Measurements from ENCODE around the gene SEC14L3.

The SEC14L3 gene

DNA sequence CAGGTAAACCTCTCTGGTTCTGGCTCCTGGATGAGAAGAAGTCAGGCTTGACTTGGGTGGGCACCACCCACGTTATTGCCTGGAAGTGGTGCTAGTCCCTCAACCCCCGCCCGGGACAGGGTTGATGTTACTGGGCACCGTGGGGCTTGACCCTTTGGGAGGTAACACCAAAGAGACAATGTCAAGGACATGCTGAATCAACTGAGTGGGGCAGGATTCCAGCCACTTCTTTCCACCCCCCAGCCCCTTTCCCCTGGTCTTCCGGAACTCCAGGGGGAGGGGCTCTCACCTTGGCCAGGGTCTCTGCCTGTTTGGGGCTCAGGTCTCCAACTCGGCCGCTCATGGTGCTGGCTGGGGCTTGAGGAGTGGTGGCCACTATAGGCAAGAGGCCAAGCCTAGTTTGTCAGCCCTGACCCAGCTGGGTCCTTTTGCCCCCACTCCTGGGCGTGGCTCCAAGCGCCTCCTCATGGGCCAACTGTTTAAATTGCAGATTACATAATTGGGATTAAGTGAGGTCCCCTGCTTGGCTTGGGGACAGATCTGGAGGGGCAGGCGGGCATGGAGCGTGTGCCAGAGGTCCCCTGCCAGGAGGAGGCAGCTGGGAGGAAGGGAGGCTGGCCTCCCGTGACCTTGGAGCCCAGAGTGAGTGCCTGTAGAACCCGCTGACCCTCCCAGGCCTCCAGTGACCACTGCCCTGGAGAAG lies at the start of gene SEC14L3:
Gene SEC14L3 (minus strand): TSS at position 402 of the 703 bp plus-strand sequence. CDS start 59 bp downstream, at position 343.
- DNase-seq: no peak

DNA sequence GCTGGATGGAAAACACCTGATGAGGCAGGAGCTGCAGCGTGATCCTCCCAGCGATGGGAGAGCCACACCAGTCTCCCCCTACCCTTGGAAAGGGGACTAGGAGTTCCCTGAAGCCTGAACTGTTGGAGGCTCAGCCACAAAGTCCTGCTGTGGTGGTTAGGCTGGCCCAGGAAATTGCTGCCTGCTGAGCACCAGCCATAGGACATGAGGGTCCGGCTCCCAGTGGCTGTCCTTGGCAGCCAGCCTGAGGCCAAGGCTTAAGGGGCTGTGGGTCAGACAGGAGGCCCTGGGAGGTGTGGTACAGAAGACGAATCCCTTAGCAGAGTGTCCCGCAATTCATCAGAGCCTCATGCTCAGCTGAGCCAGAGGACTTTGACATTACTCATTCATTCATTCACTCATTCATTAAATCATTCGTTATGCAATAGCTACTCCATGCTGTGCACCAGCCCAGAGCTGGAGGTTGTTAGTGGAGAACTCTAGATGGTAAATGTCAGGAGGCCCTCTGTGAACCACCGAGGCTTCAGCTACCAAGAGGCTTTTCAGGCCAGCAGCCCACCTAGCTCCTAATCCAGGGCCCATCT lies 48.1 kb upstream of the SEC14L3 start:
- no peak for DNase-seq

DNA sequence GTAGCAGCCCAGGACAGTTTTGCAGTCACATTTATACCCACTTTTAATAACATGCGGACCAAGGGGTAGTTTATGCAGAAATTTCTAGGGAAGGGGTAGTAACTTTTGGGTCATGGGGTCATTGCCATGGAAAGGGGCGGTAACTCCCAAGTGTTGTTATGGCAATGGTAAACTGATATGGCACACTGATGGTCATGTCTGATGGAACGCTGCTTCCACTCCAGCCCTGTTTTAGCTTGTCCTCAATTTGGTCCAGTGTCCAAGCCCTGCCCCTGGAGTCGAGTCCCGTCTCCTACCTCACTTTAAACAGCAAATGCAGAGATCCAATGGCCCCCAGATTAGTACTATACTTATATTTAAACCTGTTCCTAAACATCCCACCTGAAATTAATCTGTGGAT lies 44.9 kb upstream of the SEC14L3 start:
- no peak for DNase-seq

DNA sequence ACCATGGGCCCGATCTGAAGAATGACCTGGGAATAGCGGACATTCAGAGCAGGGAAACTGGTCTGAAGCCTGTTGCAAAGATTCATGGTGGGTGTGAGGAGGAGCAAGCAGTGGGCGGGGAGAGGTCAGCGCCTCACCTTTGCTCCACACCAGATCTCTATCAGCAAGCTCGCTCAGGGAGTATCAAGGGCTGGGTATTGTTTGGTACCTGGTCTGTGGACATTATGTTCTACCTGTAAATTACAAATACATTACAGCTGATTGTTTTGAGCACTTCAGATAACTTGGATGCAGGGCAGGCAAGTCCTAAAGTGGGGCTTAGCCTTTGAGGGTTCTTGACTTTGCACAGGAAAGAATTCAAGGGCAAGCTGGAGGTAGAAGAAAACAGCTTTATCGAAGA lies 44.5 kb upstream of the SEC14L3 start:
- no peak for DNase-seq

DNA sequence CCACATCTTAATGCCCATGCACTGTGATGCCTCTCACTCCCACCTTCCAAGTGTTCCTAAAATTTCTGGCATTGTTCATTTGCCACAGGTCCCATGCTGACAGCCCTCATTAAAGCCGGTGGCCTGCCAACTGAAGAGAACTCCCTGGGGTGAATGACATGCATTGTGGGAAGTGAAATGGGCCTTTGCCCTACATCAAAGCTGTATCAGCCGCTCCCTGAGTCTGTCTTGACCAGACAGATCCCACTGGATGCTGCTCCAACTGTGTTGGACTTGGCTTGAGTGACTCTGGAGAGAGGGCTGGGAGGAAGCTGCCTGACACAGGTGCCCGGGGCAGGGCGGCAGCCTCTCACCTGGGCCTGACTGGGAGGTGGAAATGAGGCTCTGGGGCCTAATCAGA lies 42.4 kb upstream of the SEC14L3 start:
- DNase-seq: no peak

DNA sequence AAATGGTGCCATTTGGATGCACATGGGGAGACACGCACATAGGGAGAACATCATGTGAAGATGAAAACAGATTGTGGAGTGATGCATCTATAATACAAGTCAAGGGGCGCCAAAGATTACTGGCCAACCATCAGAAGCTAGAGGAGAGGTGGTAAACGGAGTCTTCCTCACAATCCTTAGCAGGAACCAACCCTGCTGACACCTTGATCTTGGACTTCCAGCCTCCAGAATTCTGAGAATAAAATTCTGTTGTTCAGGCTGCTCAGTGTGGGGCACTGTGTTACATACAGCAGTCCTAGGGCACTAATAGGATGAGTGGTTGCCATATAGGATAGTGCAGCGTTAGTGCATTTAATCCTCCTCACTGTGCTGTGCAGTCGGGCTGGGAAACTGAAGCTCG lies 41.6 kb upstream of the SEC14L3 start:
- DNase-seq: no peak

DNA sequence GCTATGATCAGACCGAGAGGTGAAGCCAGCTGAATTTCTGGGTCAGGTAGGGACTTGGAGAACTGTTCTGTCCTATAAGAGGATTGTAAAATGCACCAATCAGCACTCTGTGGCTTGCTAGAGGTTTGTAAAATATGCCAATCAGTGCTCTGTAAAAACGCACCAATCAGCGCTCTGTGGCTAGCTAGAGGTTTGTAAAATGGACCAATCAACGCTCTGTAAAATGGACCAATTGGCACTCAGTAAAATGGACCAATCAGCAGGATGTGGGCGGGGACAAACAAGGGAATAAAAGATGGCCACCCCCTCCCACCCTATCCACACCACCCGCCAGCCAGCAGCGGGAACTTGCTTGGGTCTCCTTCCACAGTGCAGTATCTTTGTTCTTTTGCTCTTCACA lies 40.1 kb upstream of the SEC14L3 start:
- DNase-seq: no peak

DNA sequence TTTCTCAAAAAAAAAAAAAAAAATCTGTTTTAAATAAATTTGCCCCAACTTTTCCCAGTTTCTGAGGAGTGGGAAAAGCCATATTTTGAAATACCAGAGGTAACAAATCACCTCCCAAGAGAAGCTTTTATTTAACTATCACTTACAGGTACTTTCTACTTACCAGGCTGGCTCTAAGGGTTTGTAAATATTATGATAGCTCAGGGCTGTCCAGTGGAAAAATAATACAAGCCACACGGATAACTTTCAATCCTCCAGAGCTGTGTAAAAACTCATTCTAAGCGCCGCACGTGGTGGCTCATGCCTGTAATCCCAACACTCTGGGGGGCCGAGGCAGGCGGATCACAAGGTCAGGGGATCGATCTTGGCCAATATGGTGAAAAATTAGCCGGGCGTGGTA lies 39.3 kb upstream of the SEC14L3 start:
- DNase-seq: no peak

DNA sequence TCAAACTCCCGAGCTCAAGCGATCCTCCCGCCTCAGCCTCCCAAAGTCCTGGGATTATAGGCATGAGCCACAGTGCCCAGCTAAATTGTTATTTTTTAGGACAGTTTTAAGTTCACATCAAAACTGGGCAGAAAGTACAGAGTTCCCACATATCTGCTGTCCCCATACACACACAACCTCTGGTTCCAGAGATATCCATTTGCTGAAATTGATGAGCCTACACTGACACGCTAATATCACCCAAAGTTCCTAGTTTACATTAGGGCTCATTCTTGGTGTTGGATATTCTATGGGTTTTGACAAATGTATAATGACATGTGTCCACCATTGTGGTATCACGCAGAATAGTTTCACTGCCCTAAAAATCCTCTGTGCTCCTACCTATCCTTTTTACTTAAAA lies 36.4 kb upstream of the SEC14L3 start:
- no peak for DNase-seq

DNA sequence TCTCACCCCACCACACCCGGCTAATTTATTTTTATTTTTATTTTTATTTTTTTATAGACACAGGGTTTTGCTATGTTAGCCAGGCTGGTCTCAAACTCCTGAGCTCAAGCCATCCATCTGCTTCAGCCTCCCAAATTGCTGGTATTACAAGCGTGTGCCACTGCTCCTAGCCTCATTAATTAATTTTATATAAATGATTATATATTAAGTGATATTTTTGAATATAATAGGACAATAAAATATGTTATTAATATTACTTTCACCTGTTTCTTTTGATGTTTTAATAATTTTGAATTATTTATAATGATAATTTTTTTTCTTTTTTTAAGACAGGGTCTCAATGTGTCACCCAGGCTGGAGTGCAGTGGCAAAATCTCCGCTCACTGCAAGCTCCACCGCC lies 35.9 kb upstream of the SEC14L3 start:
- DNase-seq: no peak

DNA sequence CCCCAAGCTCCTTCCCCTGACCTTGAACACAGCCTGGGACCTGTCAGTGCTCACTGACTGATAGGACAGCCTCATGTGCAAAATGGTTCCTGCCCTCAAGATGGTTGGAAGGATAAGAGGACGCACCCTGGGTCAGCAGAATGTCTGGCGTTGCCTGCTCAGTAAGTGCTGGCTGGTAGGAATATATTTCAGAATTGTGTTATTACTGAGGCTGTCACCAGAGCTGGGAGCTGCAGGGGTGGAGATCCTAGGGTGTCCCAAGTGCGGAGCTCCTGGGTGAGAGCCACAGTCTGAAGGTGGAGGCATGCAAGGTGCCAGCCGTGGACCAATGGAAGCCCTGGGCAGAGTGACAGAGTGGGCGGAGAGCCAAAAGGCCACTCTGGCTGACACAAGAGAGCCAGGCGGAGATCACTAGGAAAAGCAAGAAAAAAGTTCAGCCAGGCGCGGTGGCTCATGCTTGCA lies 34.7 kb upstream of the SEC14L3 start:
- no peak for DNase-seq

DNA sequence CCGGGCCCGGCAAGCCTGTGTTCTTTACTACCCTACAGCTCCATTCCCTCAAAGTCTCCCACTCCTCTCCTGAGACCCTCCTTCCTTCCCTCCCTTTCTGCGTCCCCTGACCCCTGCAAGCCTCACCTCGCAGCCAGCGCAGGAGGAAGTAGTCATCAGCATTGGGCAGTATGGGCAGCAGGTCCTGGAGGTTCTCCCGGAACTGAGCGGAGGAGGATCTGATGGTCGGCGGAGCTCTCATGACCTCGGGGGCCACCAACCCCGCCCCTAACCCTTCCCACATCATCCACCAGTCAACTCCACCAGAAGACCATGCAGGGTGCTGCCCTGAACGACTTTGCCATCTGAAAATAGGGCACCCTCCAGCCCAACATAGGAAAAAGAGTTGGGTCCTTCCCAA lies 31.7 kb upstream of the SEC14L3 start:
- DNase-seq: no peak

DNA sequence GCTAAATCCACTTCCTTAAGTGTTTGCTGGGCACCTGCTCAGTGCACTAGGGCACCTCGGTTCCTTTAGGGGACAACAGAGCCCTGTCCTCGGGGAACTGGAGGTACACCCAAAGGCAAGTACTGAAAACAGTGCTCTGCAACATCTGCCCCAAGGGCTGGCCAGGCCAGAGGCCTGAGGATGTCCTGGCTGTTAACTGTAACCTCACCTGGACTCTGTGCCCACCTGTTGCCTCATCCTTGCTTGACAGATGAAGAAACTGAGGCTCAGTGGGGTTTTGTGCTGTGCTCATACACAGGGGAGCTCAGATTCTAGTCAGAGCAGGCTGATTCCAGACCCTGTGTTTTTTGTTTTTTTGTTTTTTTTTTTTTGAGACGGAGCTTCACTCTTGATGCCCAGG lies 31.1 kb upstream of the SEC14L3 start:
- DNase-seq: no peak

DNA sequence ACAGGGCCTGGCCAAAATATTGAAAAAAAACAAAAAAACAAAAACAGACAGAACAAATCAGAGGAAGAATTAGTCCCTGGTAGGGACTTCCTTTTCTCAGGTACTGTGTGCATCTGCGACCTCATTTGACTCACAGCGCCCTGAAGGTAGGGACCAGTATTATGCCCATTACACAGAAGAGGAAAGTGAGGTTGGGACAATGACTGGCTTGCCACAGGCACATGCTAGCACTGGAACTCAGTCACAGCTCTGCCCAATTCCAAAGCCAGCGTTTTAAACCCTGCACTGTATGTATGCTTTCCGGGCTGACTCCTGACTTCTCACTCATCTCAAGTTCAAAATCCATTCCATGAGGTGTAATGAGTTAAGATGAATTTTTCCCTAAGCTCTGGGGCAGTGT lies 30.3 kb upstream of the SEC14L3 start:
- DNase-seq: no peak

DNA sequence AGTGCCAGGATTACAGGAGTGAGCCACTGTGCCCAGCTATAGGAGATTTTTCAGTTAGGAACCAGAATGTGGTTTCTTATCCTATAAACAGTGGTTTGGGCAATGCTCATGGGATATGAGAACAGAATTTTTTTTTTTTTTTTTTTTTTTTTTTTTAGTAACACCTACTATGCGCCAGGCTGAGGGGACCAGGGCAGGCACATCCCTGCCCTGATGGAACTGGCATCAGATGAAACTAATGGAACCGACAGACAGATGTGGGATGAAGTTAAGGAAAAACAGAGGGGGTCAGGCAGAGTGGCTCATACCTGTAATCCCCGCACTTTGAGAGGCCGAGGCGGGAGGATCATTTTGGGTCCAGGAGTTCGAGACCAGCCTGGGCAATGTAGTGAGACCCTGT lies 28.8 kb upstream of the SEC14L3 start:
- DNase-seq: no peak

DNA sequence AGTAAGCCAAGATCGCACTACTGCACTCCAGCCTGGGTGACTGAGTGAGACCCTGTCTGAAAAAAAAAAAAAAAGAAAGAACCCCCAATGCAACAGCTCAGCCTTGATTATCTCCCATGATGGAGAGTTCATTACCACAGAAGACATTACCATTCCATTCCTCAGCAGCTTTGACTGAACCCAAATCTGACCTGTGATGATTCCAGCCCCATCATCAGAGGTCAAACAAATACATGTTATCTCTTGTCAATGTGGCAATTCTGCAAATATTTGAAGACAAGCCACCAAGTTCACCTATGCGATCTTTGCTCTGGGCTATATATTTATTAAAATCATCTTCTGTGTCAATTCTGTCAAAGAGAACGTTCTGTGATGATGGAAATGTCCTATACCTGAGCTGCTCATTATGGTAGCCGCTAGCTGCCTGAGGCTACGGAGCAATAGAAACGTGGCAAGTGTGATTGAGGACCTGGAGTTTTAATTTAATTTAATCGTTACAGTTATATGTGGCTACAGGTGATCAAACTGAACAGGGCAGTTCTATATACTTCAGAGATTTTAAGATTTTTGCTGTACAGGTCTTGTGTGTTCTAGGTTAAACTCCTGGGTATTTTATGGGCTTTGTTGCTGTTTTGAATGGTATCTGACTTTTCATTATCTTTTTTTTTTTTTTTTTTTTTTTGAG lies 25.8 kb upstream of the SEC14L3 start:
- no peak for DNase-seq

DNA sequence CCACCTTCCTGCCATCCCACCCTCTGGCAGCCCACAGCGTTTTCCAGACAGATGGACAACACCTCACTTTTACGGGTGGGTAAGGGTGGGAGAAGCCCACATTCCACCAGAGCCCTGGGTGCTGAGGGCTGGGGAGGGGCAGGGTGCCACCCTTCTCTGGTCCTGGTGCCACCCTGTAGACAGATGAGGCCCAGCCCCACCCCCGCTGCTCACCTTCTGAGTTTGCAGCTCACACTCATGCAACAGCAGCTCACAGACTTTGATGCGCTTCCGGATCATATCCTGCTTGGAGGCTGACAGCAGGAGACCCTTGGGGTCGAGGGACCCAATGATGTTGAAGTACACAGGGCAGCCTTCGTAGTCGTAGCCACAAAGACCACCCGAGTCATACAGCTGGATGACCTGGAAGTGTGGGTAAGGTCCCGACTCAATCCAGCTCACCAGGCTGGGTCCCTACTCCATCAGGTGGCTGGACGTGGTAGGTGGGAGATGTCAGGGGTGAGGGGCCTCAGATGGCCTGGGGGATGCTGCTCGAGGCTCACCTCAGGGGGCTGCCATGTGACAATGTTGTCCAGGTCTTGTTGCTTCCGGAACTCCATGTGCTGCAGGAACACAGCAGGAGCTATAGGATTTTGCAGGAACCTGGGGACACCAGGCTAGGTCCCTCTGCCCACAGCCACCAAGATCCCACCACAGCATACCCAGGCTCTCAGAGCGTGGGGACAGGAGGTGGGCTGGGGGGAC lies 23.4 kb upstream of the SEC14L3 start:
- DNase-seq: no peak

DNA sequence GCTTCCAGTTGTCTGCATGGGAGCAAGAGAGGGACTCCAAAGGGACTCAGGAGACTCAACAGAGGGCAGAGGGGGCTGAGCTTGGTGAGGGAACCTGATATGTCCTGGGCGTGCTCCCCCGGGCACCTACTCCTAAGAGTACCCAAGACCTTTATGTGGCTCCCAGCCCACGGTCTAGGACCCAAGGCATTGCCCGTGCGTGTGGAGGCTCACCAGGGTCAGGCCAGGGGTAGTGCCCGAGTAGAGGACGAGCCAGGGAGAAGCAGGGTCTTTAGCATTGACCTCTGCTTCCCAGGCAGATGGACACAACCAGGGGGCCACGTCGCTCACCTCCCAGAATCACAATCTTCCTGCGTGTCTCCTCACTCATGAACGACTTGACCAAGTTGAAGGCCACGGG lies 20.3 kb upstream of the SEC14L3 start:
- no peak for DNase-seq

DNA sequence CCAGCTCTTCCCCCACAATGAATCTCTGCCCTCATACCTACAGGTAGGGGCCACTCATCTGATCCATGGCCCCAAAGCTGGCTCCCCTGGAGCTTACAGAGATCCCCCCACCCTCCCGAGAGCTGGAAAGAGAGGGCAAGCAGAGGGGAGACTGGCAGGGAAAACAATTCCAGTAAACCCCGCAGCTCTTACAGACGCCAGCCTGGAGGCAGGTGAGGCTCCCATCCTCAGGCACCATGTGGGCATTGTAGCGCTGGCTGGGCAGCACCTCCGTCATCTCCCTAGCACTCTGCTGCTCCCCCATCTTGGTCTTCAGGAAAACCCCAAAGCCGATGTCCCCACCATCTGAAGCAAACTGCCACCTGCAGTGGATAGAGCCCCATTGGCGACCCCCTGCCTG lies 19.6 kb upstream of the SEC14L3 start:
- DNase-seq: no peak

DNA sequence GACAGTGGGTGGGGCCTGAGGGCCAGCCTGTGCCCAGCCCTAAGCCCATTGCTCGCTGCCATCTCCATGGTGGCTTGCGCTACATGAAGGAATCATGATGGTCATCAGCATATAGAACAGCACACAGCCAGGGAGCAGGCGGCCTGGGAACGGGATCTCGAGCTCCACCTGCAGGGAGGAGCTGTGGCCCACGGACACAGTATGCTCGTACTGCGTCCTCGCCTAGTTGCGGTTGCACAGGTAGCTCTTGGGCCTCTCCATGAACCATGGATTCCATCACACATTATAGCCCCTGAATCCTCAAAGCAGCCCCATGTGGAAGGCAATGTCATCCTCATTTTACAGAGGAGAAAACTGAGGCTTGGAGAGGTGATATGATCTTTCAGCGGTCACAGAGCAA lies 18.6 kb upstream of the SEC14L3 start:
- no peak for DNase-seq

DNA sequence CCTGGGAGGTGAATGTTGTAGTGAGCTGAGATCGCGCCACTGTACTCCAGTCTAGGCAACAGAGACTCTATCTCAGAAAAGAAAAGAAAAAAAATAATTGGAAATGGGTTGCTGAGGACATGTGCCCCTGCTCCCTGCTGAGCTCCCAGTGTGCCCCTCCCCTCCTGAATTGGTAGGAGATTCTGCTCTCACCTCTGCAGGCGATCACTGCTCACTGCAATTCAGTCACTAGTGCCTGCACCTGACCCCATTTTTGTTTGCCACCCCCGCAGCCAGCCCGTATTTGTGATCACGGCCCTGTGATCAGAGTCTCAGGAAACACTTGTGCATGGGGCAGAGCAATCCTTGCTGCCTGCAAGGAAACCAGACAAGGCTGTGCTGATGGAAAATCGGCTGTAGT lies 16.3 kb upstream of the SEC14L3 start:
- DNase-seq: no peak

DNA sequence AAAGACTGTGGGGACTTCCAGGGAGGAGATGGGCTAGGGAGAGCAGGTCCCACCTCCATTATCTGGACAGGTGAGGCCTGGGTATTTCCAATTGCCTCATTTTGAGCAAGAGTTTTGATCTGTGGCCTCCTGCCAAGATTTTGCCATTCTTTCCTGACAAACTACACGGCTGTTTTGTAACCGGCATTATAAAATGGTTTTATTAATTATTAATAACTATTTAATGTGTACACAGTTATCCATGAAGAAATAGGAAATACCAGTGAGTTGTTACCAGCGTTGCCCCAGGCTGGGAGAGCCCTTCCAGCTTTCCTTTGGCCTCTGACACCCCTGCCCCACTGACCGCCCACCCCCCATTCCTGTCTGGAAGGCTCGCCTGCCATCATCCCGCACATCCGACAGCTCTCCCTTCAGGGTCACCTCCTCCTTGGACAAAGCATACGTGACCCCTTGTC lies 14.9 kb upstream of the SEC14L3 start:
- no peak for DNase-seq

DNA sequence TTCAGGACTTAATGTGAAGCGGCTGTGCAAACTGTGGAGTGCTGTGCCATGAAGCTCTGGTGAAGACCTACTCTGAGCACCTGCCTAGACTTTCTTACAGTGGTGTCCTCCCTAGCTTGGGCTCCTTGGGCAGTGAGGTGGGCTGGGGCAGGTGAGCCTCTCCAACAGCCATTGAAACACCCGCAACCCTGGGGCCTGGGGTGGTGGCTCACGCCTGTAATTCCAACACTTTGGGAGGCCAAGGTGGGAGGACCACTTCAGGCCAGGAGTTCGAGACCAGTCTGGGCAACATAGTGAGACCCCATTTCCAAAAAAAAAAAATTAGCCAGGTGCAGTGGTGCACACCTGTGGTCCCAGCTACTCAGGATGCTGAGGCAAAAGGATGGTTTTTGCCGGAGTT lies 14.3 kb upstream of the SEC14L3 start:
- no peak for DNase-seq
